Measurements from ENCODE around the gene NOL12.

The NOL12 gene

GRCh38 chr22:37704645-37705044 is 18.5 kb downstream of the NOL12 start:
- Histone ChIP-seq H3K4me1 (ENCODE audit: insufficient read depth, low read length) (no peaks in the 10 kb centered on the region), H3K9me3 (ENCODE audit: insufficient read depth, low read length, severe bottlenecking) (no peaks in the 10 kb centered on the region), H3K4me3 (ENCODE audit: low read depth in 1 of 2, low read length in 2 of 2) (no peak overlapping the region), H4K20me1 (ENCODE audit: insufficient read depth, low read length) (no peaks in the 10 kb centered on the region), H3K36me3 (ENCODE audit: insufficient read depth, low read length) (no peaks in the 10 kb centered on the region), H3K4me2 (ENCODE audit: insufficient read depth, low read length) (no peak overlapping the region), H3K27ac (ENCODE audit: low read length) (no peak overlapping the region), H3K27me3 (ENCODE audit: insufficient read depth, low read length, poor library complexity) (no peaks in the 10 kb centered on the region), H3K9ac (ENCODE audit: low read depth, low read length) (no peak overlapping the region), H3K79me2 (ENCODE audit: insufficient read depth, low read length) (no peaks in the 10 kb centered on the region), H2AFZ (ENCODE audit: low read depth, low read length) (no peak overlapping the region)
- TF ChIP-seq CTCF (IDR thresholded peaks at IDR 0.05; ENCODE audit: borderline replicate concordance, extremely low read depth, low read length, poor library complexity, severe bottlenecking), result no peak
- no peak for TF ChIP-seq EZH2 (IDR thresholded peaks at IDR 0.05; ENCODE audit: borderline replicate concordance, low read depth, low read length, severe bottlenecking)
- no peak for ATAC-seq (ENCODE audit: insufficient read depth, low read depth)
- no peak for DNase-seq

DNA sequence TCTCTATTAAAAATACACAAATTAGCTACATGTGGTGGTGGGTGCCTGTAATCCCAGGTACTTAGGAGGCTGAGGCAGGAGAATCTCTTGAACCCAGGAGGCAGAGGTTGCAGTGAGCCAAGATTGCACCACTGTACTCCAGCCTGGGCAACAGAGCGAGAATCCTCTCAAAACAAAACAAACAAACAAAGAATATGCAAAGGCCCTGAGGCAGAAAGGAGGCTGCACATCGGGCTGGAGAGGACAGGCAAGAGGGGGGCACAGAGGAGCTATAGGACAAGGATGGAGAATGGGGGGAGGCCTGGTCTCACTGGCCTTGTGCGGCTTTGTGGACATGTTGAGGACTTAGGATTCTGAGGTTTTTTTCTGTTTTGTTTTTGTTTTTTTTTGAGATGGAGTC is 19.1 kb downstream of the NOL12 start:
- H3K4me2 ChIP-seq (ENCODE audit: insufficient read depth, low read length), result no peak overlapping the region
- DNase-seq (no peak), ATAC-seq (ENCODE audit: insufficient read depth, low read depth) (no peak)
- H3K79me2 ChIP-seq (ENCODE audit: insufficient read depth, low read length), result no peaks in the 10 kb centered on the region
- H3K4me1 ChIP-seq (ENCODE audit: insufficient read depth, low read length), result no peaks in the 10 kb centered on the region
- H3K9ac ChIP-seq (ENCODE audit: low read depth, low read length), result no peak overlapping the region
- no peaks in the 10 kb centered on the region for H3K9me3 ChIP-seq (ENCODE audit: insufficient read depth, low read length, severe bottlenecking)
- H2AFZ ChIP-seq (ENCODE audit: low read depth, low read length), result no peak overlapping the region
- H4K20me1 ChIP-seq (ENCODE audit: insufficient read depth, low read length), result no peaks in the 10 kb centered on the region
- no peak overlapping the region for H3K4me3 ChIP-seq (ENCODE audit: low read depth in 1 of 2, low read length in 2 of 2)
- no peaks in the 10 kb centered on the region for H3K27me3 ChIP-seq (ENCODE audit: insufficient read depth, low read length, poor library complexity)
- no peaks in the 10 kb centered on the region for H3K36me3 ChIP-seq (ENCODE audit: insufficient read depth, low read length)
- TF ChIP-seq EZH2 (IDR thresholded peaks at IDR 0.05; ENCODE audit: borderline replicate concordance, low read depth, low read length, severe bottlenecking) (no peak), CTCF (IDR thresholded peaks at IDR 0.05; ENCODE audit: borderline replicate concordance, extremely low read depth, low read length, poor library complexity, severe bottlenecking) (no peak)
- no peak overlapping the region for H3K27ac ChIP-seq (ENCODE audit: low read length)

- DNase-seq (no peak), ATAC-seq (ENCODE audit: insufficient read depth, low read depth) (no peak)
- H3K9ac ChIP-seq (ENCODE audit: low read depth, low read length), result no peak overlapping the region
- H3K4me3 ChIP-seq (ENCODE audit: low read depth in 1 of 2, low read length in 2 of 2), result no peak overlapping the region
- TF ChIP-seq EZH2 (IDR thresholded peaks at IDR 0.05; ENCODE audit: borderline replicate concordance, low read depth, low read length, severe bottlenecking), result no peak
- TF ChIP-seq CTCF (IDR thresholded peaks at IDR 0.05; ENCODE audit: borderline replicate concordance, extremely low read depth, low read length, poor library complexity, severe bottlenecking), result no peak
- no peak overlapping the region for H2AFZ ChIP-seq (ENCODE audit: low read depth, low read length)
- H3K36me3 ChIP-seq (ENCODE audit: insufficient read depth, low read length), result no peaks in the 10 kb centered on the region
- H3K4me2 ChIP-seq (ENCODE audit: insufficient read depth, low read length), result no peak overlapping the region
- no peak overlapping the region for H3K27ac ChIP-seq (ENCODE audit: low read length)
- no peaks in the 10 kb centered on the region for H3K9me3 ChIP-seq (ENCODE audit: insufficient read depth, low read length, severe bottlenecking)
- H3K4me1 ChIP-seq (ENCODE audit: insufficient read depth, low read length), result no peaks in the 10 kb centered on the region
- no peaks in the 10 kb centered on the region for H3K79me2 ChIP-seq (ENCODE audit: insufficient read depth, low read length)
- H3K27me3 ChIP-seq (ENCODE audit: insufficient read depth, low read length, poor library complexity), result no peaks in the 10 kb centered on the region
- no peaks in the 10 kb centered on the region for H4K20me1 ChIP-seq (ENCODE audit: insufficient read depth, low read length)
Measured at GRCh38 chr22:37708580-37709444, 22.7 kb downstream of the NOL12 start.

Data from DND-41 (cell line).